ENCODE results near the gene BBC3.

Gene BBC3

GRCh38 chr19:47225746-47226425, 5.1 kb downstream of the BBC3 start:
- DNase-seq (ENCODE audit: low read depth), result no peak
- H3K4me3 ChIP-seq (ENCODE audit: low read depth, low read length), result peak overlapping the region; percentile 71
- TF ChIP-seq CTCF (IDR thresholded peaks at IDR 0.05; ENCODE audit: low read depth, low read length, missing control alignments), result peak; percentile 9

GRCh38 chr19:47221890-47222289, 9.1 kb downstream of the BBC3 start:
- no peak for DNase-seq (ENCODE audit: low read depth)
- TF ChIP-seq CTCF (IDR thresholded peaks at IDR 0.05; ENCODE audit: low read depth, low read length, missing control alignments), result no peak
- no peak overlapping the region for H3K4me3 ChIP-seq (ENCODE audit: low read depth, low read length)

GRCh38 chr19:47221080-47221841, 9.7 kb downstream of the BBC3 start:
- H3K4me3 ChIP-seq (ENCODE audit: low read depth, low read length), result no peak overlapping the region
- no peak for TF ChIP-seq CTCF (IDR thresholded peaks at IDR 0.05; ENCODE audit: low read depth, low read length, missing control alignments)
- DNase-seq (ENCODE audit: low read depth), result no peak

GRCh38 chr19:47215581-47215980, 15.4 kb downstream of the BBC3 start:
- no peak overlapping the region for H3K4me3 ChIP-seq (ENCODE audit: low read depth, low read length)
- DNase-seq (ENCODE audit: low read depth), result no peak
- TF ChIP-seq CTCF (IDR thresholded peaks at IDR 0.05; ENCODE audit: low read depth, low read length, missing control alignments), result no peak

GRCh38 chr19:47210689-47211316, 20.2 kb downstream of the BBC3 start:
- peak; percentile 82 for TF ChIP-seq CTCF (IDR thresholded peaks at IDR 0.05; ENCODE audit: low read depth, low read length, missing control alignments)
- no peak overlapping the region for H3K4me3 ChIP-seq (ENCODE audit: low read depth, low read length)
- DNase-seq (ENCODE audit: low read depth), result no peak

- TF ChIP-seq CTCF (IDR thresholded peaks at IDR 0.05; ENCODE audit: low read depth, low read length, missing control alignments), result no peak
- no peak overlapping the region for H3K4me3 ChIP-seq (ENCODE audit: low read depth, low read length)
- DNase-seq (ENCODE audit: low read depth), result no peak
Measured at GRCh38 chr19:47210180-47210490, 20.9 kb downstream of the BBC3 start.

Measured in GM12864 (cell line).